Esophagus muscularis mucosa (tissue), 4 donors: ENCODE measurements around the gene SNX20.

Experiments used
- CTCF ChIP-seq, 3 experiments: fragments of 200-600 bp in 2 of 3; fragments of 450-650 bp in 1 of 3; sonication (generic) in 2 of 3; IDR thresholded peaks; one replicate each; pipeline ENCODE4 v1.5.1; 2017 to 2019; ENCODE audit warnings: antibody characterized with exemption in 3 of 3, mild to moderate bottlenecking in 2 of 3, moderate library complexity in 1 of 3
- EP300 ChIP-seq: sonication (generic); formaldehyde crosslinking; IDR thresholded peaks from one replicate; pipeline ENCODE4 v1.6.1; 2017; ENCODE audit warnings: antibody characterized with exemption
- POLR2A ChIP-seq: fragments of 450-650 bp; IDR thresholded peaks from one replicate; pipeline ENCODE4 v1.6.1; 2017; ENCODE audit warnings: antibody characterized with exemption, moderate library complexity, mild to moderate bottlenecking, low read depth
- POLR2AphosphoS5 ChIP-seq, 2 donors: sonication (generic); formaldehyde crosslinking; IDR thresholded peaks; one replicate each; pipeline ENCODE4 v1.6.1; 2017; ENCODE audit warnings: antibody characterized with exemption in 2 of 2

GRCh38 chr16:50709980-50710379, 28.9 kb upstream of the SNX20 start:
- TF ChIP-seq CTCF (IDR thresholded peaks at IDR 0.05) = no peak
- no peak for TF ChIP-seq POLR2A
- TF ChIP-seq POLR2AphosphoS5 (IDR thresholded peaks at IDR 0.05) = no peak
- no peak for TF ChIP-seq EP300
